ENCODE measurements around the gene CLCN3. TPM values are rescaled to one million over a fixed set of nuclear protein-coding genes. Genes with fewer than 3 reads are reported as not detected.
"Not testable (repeated sequence)": the region's sequence is repeated elsewhere in the genome, so short reads cannot be mapped to it uniquely, and the experiment has no call there.

The CLCN3 gene
- total RNA-seq, 1 donor from 2014 or later: 111 TPM

GRCh38 chr4:169618286-169618685, 2.1 kb upstream of the CLCN3 start:
- no peak for DNase-seq

GRCh38 chr4:169618986-169619385, 1.4 kb upstream of the CLCN3 start:
- DNase-seq: no peak

GRCh38 chr4:169619518-169619957, 840 bp upstream of the CLCN3 start:
- DNase-seq: peak; percentile 16

- no peak for DNase-seq
Measured at GRCh38 chr4:169620880-169621248, 486 bp downstream of the CLCN3 start.

- no peak for DNase-seq
Measured at GRCh38 chr4:169621731-169622492, 1.5 kb downstream of the CLCN3 start.

GRCh38 chr4:169622566-169622965, 2.2 kb downstream of the CLCN3 start:
- no peak for DNase-seq

GRCh38 chr4:169624012-169624411, 3.6 kb downstream of the CLCN3 start:
- DNase-seq: not testable (repeated sequence)

GRCh38 chr4:169625886-169626285, 5.5 kb downstream of the CLCN3 start:
- no peak for DNase-seq

- DNase-seq: no peak
Measured at GRCh38 chr4:169626331-169627282, 6.2 kb downstream of the CLCN3 start.

- no peak for DNase-seq
Measured at GRCh38 chr4:169627307-169627706, 6.9 kb downstream of the CLCN3 start.

GRCh38 chr4:169628579-169628978, 8.2 kb downstream of the CLCN3 start:
- DNase-seq: no peak

- DNase-seq: no peak
Measured at GRCh38 chr4:169630069-169630468, 9.7 kb downstream of the CLCN3 start.

GRCh38 chr4:169632896-169633295, 12.5 kb downstream of the CLCN3 start:
- DNase-seq: no peak

- DNase-seq: no peak
Measured at GRCh38 chr4:169634975-169635374, 14.6 kb downstream of the CLCN3 start.

- no peak for DNase-seq
Measured at GRCh38 chr4:169640261-169640870, 20.0 kb downstream of the CLCN3 start.

- DNase-seq: no peak
Measured at GRCh38 chr4:169644802-169645201, 24.4 kb downstream of the CLCN3 start.

- DNase-seq: no peak
Measured at GRCh38 chr4:169645627-169646026, 25.2 kb downstream of the CLCN3 start.

GRCh38 chr4:169649545-169650226, 29.3 kb downstream of the CLCN3 start:
- DNase-seq: no peak

GRCh38 chr4:169650227-169650936, 30.0 kb downstream of the CLCN3 start:
- DNase-seq: no peak

GRCh38 chr4:169652535-169652934, 32.2 kb downstream of the CLCN3 start:
- no peak for DNase-seq

GRCh38 chr4:169655401-169655800, 35.0 kb downstream of the CLCN3 start:
- no peak for DNase-seq
